GM21825 (cell line): ENCODE measurements around the gene AMMECR1.
A peak's percentile ranks its signal among the peaks of the same experiment; 100 is the strongest.
"Not testable (repeated sequence)": the region's sequence is repeated elsewhere in the genome, so short reads cannot be mapped to it uniquely, and the experiment has no call there.

Source experiments
- ATAC-seq: cut with Tn5 transposase; IDR thresholded peaks from one replicate; pipeline ENCODE4 v1.9.1; 2021; ENCODE audit warnings: mild to moderate bottlenecking, moderate library complexity; ENCODE audit not compliant: unreplicated experiment

Gene AMMECR1

GRCh38 chrX:110317820-110318663, at the start of gene AMMECR1:
AMMECR1 (minus strand) TSS chrX:110318085; CDS start chrX:110318071, 14 bp downstream.
- peak; percentile 72 for ATAC-seq

GRCh38 chrX:110363244-110363643, 45.4 kb upstream of the AMMECR1 start:
- no peak for ATAC-seq

DNA sequence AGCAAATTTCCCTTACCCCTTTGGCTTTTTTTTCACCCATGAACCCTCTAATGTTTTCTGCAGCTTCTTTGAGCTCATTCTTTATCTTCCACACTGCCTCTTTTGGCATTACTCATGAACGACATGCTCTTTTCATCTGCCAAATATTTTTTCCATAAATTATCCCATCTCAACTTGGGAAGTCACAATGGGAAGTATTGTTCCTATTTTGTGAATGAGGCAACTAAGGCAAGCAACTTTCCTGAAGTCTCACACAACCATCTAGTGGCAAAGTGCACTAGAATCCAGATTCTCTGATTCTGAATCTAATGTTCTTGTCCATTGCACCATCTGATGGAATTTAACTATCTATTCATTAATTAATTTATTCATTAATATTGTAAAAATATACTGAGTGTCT, 41.4 kb upstream of the AMMECR1 start:
- no peak for ATAC-seq

DNA sequence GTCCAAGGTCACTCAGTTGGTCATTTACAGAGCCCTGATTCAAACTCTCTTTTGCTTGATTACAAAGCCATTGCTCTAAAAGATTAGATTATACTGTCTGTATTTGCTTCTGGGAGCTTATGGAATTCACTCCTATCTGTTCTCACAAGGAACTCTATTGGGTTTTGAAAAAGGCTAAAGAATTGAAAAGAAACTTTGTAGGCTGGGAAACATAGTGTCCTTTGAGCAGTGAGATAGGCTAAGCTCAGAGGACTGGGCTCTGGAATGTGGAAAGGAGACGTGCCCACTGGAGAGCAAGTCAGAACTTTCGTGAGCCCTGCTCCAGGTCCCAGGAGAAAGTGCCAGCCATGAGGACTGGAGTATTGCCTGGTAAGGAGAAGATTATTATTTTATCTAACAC, 40.7 kb upstream of the AMMECR1 start, which contains the start of gene RTL9:
Gene RTL9, plus strand, starts transcription at position 301 of the 400 bp plus-strand sequence. CDS start 91,770 bp downstream, outside the sequence.
- no peak for ATAC-seq

DNA sequence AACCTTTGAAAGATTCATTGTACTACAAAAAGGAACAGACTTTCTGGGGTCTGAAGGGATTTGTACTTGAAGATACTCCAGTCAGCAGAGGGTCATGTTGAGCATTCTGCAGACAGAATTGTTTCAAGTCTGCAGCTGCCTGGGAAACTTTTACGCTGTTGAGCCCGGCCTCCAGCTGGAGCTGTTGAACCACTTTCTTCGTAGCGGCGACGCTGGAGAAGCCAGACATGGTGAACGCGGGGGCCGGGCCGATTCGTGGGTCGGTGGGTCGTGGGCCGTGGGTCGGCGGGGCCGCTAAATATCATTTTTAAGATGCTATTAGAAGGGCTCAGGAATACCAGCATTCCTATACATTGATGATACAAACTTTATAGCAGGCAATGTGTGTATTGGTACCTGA, 28.8 kb upstream of the AMMECR1 start:
- no peak for ATAC-seq

GRCh38 chrX:110341189-110342035, 23.5 kb upstream of the AMMECR1 start:
- ATAC-seq = peak; percentile 77

GRCh38 chrX:110338935-110339334, 21.1 kb upstream of the AMMECR1 start:
- ATAC-seq = no peak

DNA sequence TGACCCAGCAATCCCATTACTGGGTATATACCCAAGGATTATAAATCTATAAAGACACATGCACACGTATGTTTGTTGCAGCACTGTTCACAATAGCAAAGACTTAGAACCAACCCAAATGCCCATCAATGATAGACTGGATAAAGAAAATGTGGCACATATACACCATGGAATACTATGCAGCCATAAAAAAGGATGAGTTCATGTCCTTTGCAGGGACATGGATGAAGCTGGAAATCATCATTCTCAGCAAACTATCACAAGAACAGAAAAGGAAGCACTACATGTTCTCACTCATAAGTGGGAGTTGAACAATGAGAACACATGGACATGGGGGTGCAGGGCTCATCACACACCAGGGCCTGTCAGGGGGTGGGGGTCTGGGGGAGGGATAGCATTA, 15.6 kb upstream of the AMMECR1 start:
- ATAC-seq = not testable (repeated sequence)

DNA sequence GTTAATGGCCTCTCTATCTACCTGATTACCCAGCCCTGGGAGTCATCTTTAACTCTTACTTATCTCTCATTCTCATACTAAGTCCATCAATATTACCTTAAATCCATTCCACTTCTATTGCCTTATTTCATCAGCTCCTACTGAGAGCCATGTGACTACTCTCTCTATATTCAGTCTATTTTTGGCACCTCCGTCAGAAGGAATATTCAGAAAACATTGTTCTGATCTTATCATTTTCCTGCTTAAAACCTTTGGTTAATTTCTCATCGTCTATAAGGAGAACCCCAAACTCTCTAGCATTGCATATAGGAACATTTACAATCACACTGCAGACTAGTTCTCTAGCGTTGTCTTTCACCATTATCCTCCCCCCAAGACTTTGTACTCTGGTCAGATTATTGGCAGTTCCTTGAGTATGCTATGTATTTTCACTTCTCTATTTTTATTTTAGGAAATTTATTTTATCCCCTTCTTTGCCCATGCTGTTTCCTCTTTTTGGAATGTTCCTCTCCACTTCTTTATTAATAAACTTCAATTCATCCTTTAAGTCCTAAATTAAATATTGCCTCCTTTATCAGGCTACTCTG, 13.7 kb upstream of the AMMECR1 start:
- no peak for ATAC-seq

DNA sequence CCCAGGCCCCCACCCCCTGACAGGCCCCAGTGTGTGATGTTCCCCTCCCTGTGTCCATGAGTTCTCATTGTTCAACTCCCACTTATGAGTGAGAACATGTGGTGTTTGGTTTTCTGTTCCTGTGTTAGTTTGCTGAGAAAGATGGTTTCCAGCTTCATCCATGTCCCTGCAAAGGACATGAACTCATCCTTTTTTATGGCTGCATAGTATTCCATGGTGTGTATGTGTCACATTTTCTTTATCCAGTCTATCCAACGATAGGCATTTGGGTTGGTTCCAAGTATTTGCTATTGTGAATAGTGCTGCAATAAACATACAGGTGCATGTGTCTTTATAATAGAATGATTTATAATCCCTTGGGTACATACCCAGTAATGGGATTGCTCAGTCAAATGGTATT, 10.7 kb upstream of the AMMECR1 start:
- not testable (repeated sequence) for ATAC-seq

DNA sequence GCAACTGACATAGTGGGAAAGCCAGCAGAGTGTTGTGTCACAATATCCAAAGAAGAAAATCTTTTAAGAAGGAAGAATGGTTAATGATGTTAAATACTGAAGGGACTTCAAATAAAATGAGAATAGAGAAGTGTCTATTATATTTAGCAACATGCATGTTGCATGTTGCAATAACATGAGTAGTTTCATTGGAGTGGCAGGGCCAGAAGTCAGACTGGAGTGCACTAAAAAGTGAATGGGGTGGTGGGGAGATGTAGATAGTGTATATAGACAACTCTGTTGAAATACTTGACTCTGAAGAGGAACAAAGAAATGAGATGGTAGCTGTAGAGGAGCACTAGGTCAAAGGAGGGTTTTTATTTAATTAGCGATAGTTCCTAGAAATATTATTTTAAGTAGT, 9.5 kb upstream of the AMMECR1 start:
- ATAC-seq = no peak

DNA sequence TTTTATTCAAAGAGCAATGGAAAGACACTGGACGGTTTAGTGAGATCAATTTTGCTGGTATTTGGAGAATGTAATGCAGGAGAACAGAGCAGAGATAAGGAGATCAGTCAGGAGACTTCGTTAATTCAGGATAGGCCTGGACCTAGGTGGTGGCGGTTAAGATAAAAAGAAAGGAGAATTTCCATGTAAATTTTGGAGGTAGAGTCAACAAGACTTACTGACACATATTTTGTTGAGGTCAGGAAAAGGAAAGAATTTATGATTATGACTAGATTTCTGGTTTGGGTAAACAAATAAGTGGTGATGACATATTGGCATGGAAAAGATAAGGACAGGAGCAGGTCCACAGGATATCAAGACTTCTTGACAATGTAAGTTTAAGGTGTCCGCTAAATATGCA, 8.8 kb upstream of the AMMECR1 start:
- ATAC-seq = no peak

- no peak for ATAC-seq
Observed at GRCh38 chrX:110322603-110323002, 4.7 kb upstream of the AMMECR1 start.

DNA sequence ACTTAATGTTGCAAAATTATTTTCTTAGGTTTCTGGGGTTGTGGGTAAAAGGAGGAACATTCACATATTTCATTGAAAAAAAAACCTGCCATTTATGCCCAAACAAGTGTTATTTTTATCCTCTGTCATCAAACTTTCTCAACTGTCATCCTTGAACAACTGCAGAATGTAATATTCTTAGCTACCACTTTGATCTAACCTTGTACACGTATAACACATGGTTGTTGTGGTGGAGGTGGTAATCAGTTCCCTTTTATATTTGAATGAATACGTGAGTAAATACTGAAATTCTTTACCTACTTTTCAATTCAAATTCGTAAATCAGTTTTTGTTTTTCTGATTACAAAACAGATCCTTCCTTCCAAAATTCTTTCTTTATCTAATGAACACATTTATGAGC, 3.8 kb upstream of the AMMECR1 start:
- ATAC-seq = no peak

DNA sequence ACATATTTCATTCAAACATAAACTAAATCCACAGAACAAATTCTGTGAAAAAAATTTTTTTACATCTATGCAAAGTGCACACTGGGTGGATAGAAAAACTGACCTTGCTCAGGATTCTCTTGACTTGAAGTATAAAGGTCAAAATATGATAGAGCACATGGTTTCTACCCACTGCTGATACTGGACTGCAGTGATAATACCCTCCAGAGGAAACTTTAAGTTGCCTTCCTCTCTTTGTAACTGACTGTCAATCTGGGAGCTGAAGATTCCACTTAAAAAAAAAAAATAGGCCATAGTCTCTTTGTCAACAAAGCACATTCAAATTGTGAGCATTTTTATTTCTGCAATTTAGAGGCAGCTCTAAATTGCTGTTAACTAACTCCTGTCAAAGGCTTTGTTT, 3.2 kb upstream of the AMMECR1 start:
- ATAC-seq = no peak

GRCh38 chrX:110320381-110320987, 2.6 kb upstream of the AMMECR1 start:
- no peak for ATAC-seq

GRCh38 chrX:110318664-110318968, 731 bp upstream of the AMMECR1 start:
- no peak for ATAC-seq

GRCh38 chrX:110317061-110317819, 645 bp downstream of the AMMECR1 start:
- peak; percentile 15 for ATAC-seq

DNA sequence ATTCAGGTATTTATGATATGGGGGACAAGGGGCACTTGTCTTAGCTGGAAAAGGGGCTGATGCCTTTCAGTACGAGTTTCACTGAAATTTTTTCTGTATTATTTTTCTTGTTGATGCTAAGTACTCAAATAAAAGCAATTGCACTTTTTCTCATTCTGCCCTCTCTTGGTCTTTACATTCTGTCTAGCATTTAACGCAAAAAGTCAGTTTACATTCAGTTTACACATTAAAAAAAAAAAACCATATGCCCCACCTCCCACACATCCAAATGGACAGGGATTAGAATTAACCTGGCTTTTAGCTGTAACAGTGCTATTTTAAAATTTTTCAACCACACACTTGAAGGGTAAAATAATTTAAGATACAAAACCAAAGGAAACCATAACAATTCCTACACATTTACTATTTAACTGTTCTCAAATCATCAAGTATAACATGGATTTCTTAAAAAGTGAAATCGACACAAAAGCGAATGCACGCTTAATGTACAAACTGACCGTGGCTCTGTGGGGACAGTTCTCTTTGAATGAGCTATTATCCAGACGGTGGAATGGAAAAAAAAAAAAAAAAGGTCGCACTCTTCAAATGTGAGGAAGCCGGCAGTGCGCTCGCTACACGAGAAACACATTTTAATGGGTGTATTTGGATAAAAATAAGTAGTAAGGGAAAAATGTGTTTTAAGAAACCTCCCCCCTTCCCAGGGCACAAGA, 1.4 kb downstream of the AMMECR1 start:
- no peak for ATAC-seq

DNA sequence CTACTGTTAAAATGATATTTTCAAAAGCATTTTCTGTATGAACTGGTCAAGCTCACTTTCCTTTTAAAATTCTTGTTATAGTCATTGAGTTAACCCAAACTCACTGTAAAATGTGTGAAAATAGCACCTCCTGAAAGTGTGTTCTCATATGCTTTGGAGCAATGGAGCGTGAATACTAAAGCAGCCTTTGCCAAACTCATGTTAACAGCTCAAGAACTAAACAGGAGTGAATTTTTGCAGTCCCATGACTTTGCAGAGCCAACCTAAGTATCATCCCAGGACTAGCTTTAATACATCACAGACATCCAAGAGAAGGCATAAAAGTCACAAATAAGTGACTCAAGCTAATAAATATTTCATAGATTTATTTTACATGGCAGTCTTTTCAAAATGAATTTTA, 2.3 kb downstream of the AMMECR1 start:
- ATAC-seq = no peak
